Activated CD4-positive, CD25-positive, alpha-beta regulatory T cell treated with anti-CD3 and anti-CD28 coated beads, Interleukin-2, amount 50 U/mL, for 16 hours (primary cell): Measurements from ENCODE around the gene COLEC12.

ENCODE experiments used
- DNase-seq: peaks from one replicate; pipeline ENCODE4 v3.0.0-alpha.2; 2020; ENCODE audit warnings: low read depth, low spot score

Gene COLEC12

GRCh38 chr18:500632-501405 lies at the start of gene COLEC12:
TSS of gene COLEC12 (minus strand) at chr18:500701. CDS start at chr18:500514, 187 bp downstream.
- no peak for DNase-seq

GRCh38 chr18:549967-550366 lies 49.5 kb upstream of the COLEC12 start:
- DNase-seq, result no peak

- no peak for DNase-seq
Observed at GRCh38 chr18:543447-544078, 43.1 kb upstream of the COLEC12 start.

GRCh38 chr18:533995-534601 lies 33.6 kb upstream of the COLEC12 start:
- DNase-seq, result no peak

GRCh38 chr18:532632-533031 lies 32.1 kb upstream of the COLEC12 start:
- DNase-seq, result no peak

GRCh38 chr18:532018-532417 lies 31.5 kb upstream of the COLEC12 start:
- DNase-seq, result no peak

GRCh38 chr18:527146-527545 lies 26.6 kb upstream of the COLEC12 start:
- no peak for DNase-seq

GRCh38 chr18:526681-527080 lies 26.2 kb upstream of the COLEC12 start:
- no peak for DNase-seq

GRCh38 chr18:525036-525797 lies 24.7 kb upstream of the COLEC12 start:
- no peak for DNase-seq

- DNase-seq, result no peak
Observed at GRCh38 chr18:524466-524865, 24.0 kb upstream of the COLEC12 start.

GRCh38 chr18:523561-523960 lies 23.1 kb upstream of the COLEC12 start:
- no peak for DNase-seq

GRCh38 chr18:519019-519879 lies 18.7 kb upstream of the COLEC12 start:
- no peak for DNase-seq

- no peak for DNase-seq
Observed at GRCh38 chr18:518081-518480, 17.6 kb upstream of the COLEC12 start.

- DNase-seq, result no peak
Observed at GRCh38 chr18:515838-516237, 15.3 kb upstream of the COLEC12 start.

- DNase-seq, result no peak
Observed at GRCh38 chr18:515156-515815, 14.8 kb upstream of the COLEC12 start.

- no peak for DNase-seq
Observed at GRCh38 chr18:513826-514530, 13.5 kb upstream of the COLEC12 start.

- no peak for DNase-seq
Observed at GRCh38 chr18:512957-513356, 12.5 kb upstream of the COLEC12 start.

- no peak for DNase-seq
Observed at GRCh38 chr18:508835-509234, 8.3 kb upstream of the COLEC12 start.

GRCh38 chr18:507636-508035 lies 7.1 kb upstream of the COLEC12 start:
- no peak for DNase-seq

- DNase-seq, result no peak
Observed at GRCh38 chr18:506801-507200, 6.3 kb upstream of the COLEC12 start.
